22Rv1 (cell line): ENCODE measurements around the gene PIK3R6.

ENCODE experiments used
- CTCF ChIP-seq: fragments of 450-650 bp; IDR thresholded peaks from 2 replicates; pipeline ENCODE4 v1.5.1; 2017; ENCODE audit warnings: mild to moderate bottlenecking
- ZFX ChIP-seq: fragments of 450-650 bp; IDR thresholded peaks from 2 replicates; pipeline ENCODE4 v1.6.1; 2017; ENCODE audit warnings: antibody characterized with exemption, borderline replicate concordance

DNA sequence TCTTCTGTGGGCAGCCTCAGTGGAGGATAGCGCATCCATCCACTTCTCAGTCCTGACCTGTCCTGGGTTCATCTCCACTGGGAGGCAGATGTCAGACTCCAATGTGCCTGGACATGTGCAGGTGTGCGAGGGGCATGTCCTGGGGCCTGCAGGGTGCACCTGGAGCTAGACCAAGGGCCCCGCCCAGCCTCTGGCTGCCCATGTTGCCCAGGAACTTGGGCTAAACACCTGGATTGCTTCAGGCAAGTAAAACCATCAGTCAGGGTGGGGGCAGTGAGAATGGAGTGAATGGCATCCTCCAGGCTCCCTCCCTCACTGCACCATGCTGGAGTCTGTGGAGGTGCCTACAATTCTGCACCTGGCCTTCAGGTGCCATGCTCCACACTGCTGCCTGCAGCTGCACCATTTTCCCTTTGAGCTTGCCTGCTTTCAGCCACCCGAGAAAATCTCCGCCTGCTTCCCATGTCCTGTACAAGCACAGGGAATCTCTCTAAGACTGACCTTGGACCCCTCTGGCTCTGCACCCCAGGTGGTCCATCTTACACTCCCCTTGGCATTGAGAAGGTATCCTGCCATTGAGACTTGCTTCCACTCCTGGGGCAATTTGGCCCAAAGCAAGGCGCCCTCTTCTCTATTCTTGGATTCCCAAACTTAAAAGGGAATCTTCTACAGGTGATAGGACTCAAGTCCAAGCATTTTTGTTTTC is 66.2 kb downstream of the PIK3R6 start:
- TF ChIP-seq CTCF (no peak), ZFX (no peak)
